Trophoblast cell (in vitro differentiated cells and primary cell): ENCODE results near the gene ZWINT.

Experiments used
- DNase-seq, 2 donors: peaks; one replicate each; pipeline ENCODE4 v3.0.0-alpha.2; 2016
- H2AFZ ChIP-seq: 2 replicates; pipeline ENCODE4 v1.6.1; 2013; ENCODE audit warnings: low read length, moderate library complexity, mild to moderate bottlenecking; ENCODE audit not compliant: insufficient read depth, poor library complexity
- H2AK5ac ChIP-seq: 2 replicates; pipeline ENCODE4 v1.6.1; 2013; ENCODE audit warnings: mild to moderate bottlenecking, low read length
- H2BK120ac ChIP-seq: 2 replicates; pipeline ENCODE4 v1.6.1; 2013; ENCODE audit warnings: low read length, mild to moderate bottlenecking, moderate library complexity; ENCODE audit not compliant: insufficient read depth, poor library complexity
- H2BK12ac ChIP-seq: 2 replicates; pipeline ENCODE4 v1.6.1; 2013; ENCODE audit warnings: mild to moderate bottlenecking, low read length, moderate library complexity
- H2BK5ac ChIP-seq: 2 replicates; pipeline ENCODE4 v1.6.1; 2013; ENCODE audit warnings: low read length, low read depth, moderate library complexity, mild to moderate bottlenecking; ENCODE audit not compliant: poor library complexity
- H3K14ac ChIP-seq: 2 replicates; pipeline ENCODE4 v1.6.1; 2013; ENCODE audit warnings: mild to moderate bottlenecking, low read length
- H3K18ac ChIP-seq: 2 replicates; pipeline ENCODE4 v1.6.1; 2013; ENCODE audit warnings: mild to moderate bottlenecking, low read length
- H3K23ac ChIP-seq: 2 replicates; pipeline ENCODE4 v1.6.1; 2013; ENCODE audit warnings: low read length
- H3K27ac ChIP-seq: 2 replicates; pipeline ENCODE4 v1.5.1; 2013; ENCODE audit warnings: low read depth, mild to moderate bottlenecking, inconsistent platforms, low read length, moderate library complexity
- H3K27me3 ChIP-seq: 2 replicates; pipeline ENCODE4 v1.6.1; 2013; ENCODE audit warnings: inconsistent platforms, mild to moderate bottlenecking, low read length, moderate library complexity; ENCODE audit not compliant: insufficient read depth
- H3K36me3 ChIP-seq, 2 experiments: 1 replicate in 1 of 2; 2 replicates in 1 of 2; pipeline ENCODE4 v1.6.1; 2013; ENCODE audit warnings: low read length in 2 of 2, mild to moderate bottlenecking in 2 of 2, moderate library complexity in 1 of 2; ENCODE audit not compliant: insufficient read depth in 2 of 2, control insufficient read depth in 1 of 2
- H3K4ac ChIP-seq: 2 replicates; pipeline ENCODE4 v1.6.1; 2013; ENCODE audit warnings: low read depth, mild to moderate bottlenecking, low read length, moderate library complexity
- H3K4me1 ChIP-seq, 2 experiments: 1 replicate in 1 of 2; 2 replicates in 1 of 2; pipeline ENCODE4 v1.6.1; 2013; ENCODE audit warnings: low read length in 2 of 2, mild to moderate bottlenecking in 2 of 2, moderate library complexity in 1 of 2; ENCODE audit not compliant: insufficient read depth in 2 of 2, control insufficient read depth in 1 of 2
- H3K4me2 ChIP-seq: 2 replicates; pipeline ENCODE4 v1.6.1; 2013; ENCODE audit warnings: inconsistent platforms, mild to moderate bottlenecking, low read length, moderate library complexity
- H3K4me3 ChIP-seq: 2 replicates; pipeline ENCODE4 v1.5.1; 2013; ENCODE audit warnings: mild to moderate bottlenecking, low read depth, low read length, inconsistent platforms
- H3K79me1 ChIP-seq: one replicate; pipeline ENCODE4 v1.6.1; 2013; ENCODE audit warnings: low read length
- H3K79me2 ChIP-seq: 2 replicates; pipeline ENCODE4 v1.6.1; 2013; ENCODE audit warnings: low read length, mild to moderate bottlenecking; ENCODE audit not compliant: control insufficient read depth, insufficient read depth, poor library complexity
- H3K9ac ChIP-seq: 2 replicates; pipeline ENCODE4 v1.6.1; 2013; ENCODE audit warnings: mild to moderate bottlenecking, low read length
- H3K9me3 ChIP-seq: 2 replicates; pipeline ENCODE4 v1.6.1; 2013; ENCODE audit warnings: low read depth, mild to moderate bottlenecking, control low read depth, inconsistent platforms, low read length; ENCODE audit not compliant: insufficient read depth
- H4K12ac ChIP-seq: 2 replicates; pipeline ENCODE4 v1.6.1; 2013; ENCODE audit warnings: low read depth, mild to moderate bottlenecking, low read length, moderate library complexity
- H4K8ac ChIP-seq: 2 replicates; pipeline ENCODE4 v1.6.1; 2013; ENCODE audit warnings: low read depth, mild to moderate bottlenecking, low read length, moderate library complexity
- H4K91ac ChIP-seq: one replicate; pipeline ENCODE4 v1.6.1; 2013; ENCODE audit warnings: low read depth, mild to moderate bottlenecking, low read length, moderate library complexity
- WGBS: extraction: QIAGEN DNeasy Blood & Tissue Kit; methylation state at CpG from one replicate; pipeline ENCODE4 v1.1.7; 2013; ENCODE audit warnings: missing lambda C conversion rate; ENCODE audit not compliant: insufficient read length, insufficient coverage; ENCODE audit errors: extremely low coverage; 5-methylcytosine and 5-hydroxymethylcytosine counted together

ZWINT gene

GRCh38 chr10:56327118-56327517, 33.9 kb downstream of the ZWINT start:
- Histone ChIP-seq H3K9me3 (no peaks in the 10 kb centered on the region), H3K4ac (no peak overlapping the region), H4K8ac (no peak overlapping the region), H3K27me3 (no peaks in the 10 kb centered on the region), H3K4me2 (no peak overlapping the region), H4K12ac (no peak overlapping the region), H2BK12ac (no peak overlapping the region), H3K4me3 (no peak overlapping the region), H2AK5ac (no peak overlapping the region), H3K14ac (no peak overlapping the region), H3K36me3 (no peaks in the 10 kb centered on the region), H3K79me2 (no peaks in the 10 kb centered on the region), H3K23ac (no peak overlapping the region), H3K4me1 (no peaks in the 10 kb centered on the region), H2BK5ac (no peak overlapping the region), H2AFZ (no peak overlapping the region), H3K18ac (no peak overlapping the region), H3K9ac (no peak overlapping the region), H2BK120ac (no peak overlapping the region), H4K91ac (no peak overlapping the region), H3K27ac (no peak overlapping the region), H3K79me1 (no peaks in the 10 kb centered on the region)
- WGBS = no CpG with 5 or more reads among the region's 3 CpGs
- no peak for DNase-seq

- Histone ChIP-seq H4K91ac (no peak overlapping the region), H4K12ac (no peak overlapping the region), H3K9me3 (peaks cover 3% of the 10 kb centered on the region), H3K4me3 (no peak overlapping the region), H3K4ac (no peak overlapping the region), H3K27me3 (no peaks in the 10 kb centered on the region), H3K18ac (no peak overlapping the region), H4K8ac (no peak overlapping the region), H2BK120ac (no peak overlapping the region), H3K79me1 (no peaks in the 10 kb centered on the region), H3K4me2 (no peak overlapping the region), H3K79me2 (no peaks in the 10 kb centered on the region), H2BK12ac (no peak overlapping the region), H3K27ac (no peak overlapping the region), H3K14ac (no peak overlapping the region), H2AK5ac (no peak overlapping the region), H2BK5ac (no peak overlapping the region), H3K23ac (no peak overlapping the region), H2AFZ (no peak overlapping the region), H3K4me1 (no peaks in the 10 kb centered on the region), H3K36me3 (no peaks in the 10 kb centered on the region), H3K9ac (no peak overlapping the region)
- DNase-seq = no peak
These were observed 41.7 kb downstream of the ZWINT start for GRCh38 chr10:56319386-56319785.

GRCh38 chr10:56318816-56319215, 42.2 kb downstream of the ZWINT start:
- Histone ChIP-seq H3K4me2 (no peak overlapping the region), H3K4me3 (no peak overlapping the region), H3K4me1 (no peaks in the 10 kb centered on the region), H3K79me1 (no peaks in the 10 kb centered on the region), H2AK5ac (no peak overlapping the region), H4K91ac (no peak overlapping the region), H2BK12ac (no peak overlapping the region), H2BK5ac (no peak overlapping the region), H3K18ac (no peak overlapping the region), H4K12ac (no peak overlapping the region), H3K79me2 (no peaks in the 10 kb centered on the region), H3K4ac (no peak overlapping the region), H2AFZ (no peak overlapping the region), H3K9me3 (peaks cover 3% of the 10 kb centered on the region), H3K23ac (no peak overlapping the region), H2BK120ac (no peak overlapping the region), H3K9ac (no peak overlapping the region), H3K14ac (no peak overlapping the region), H3K27me3 (no peaks in the 10 kb centered on the region), H3K27ac (no peak overlapping the region), H4K8ac (no peak overlapping the region), H3K36me3 (no peaks in the 10 kb centered on the region)
- DNase-seq = no peak
- WGBS = no CpG with 5 or more reads among the region's 2 CpGs

GRCh38 chr10:56317603-56318002, 43.5 kb downstream of the ZWINT start:
- Histone ChIP-seq H3K4me1 (no peaks in the 10 kb centered on the region), H2BK5ac (no peak overlapping the region), H4K91ac (no peak overlapping the region), H3K4ac (no peak overlapping the region), H3K36me3 (no peaks in the 10 kb centered on the region), H4K12ac (no peak overlapping the region), H4K8ac (no peak overlapping the region), H3K23ac (no peak overlapping the region), H2BK12ac (no peak overlapping the region), H3K79me1 (no peaks in the 10 kb centered on the region), H3K79me2 (no peaks in the 10 kb centered on the region), H3K27ac (no peak overlapping the region), H2AK5ac (no peak overlapping the region), H3K18ac (no peak overlapping the region), H3K4me3 (no peak overlapping the region), H2AFZ (no peak overlapping the region), H3K9me3 (peaks cover 3% of the 10 kb centered on the region), H3K9ac (no peak overlapping the region), H3K4me2 (no peak overlapping the region), H3K27me3 (no peaks in the 10 kb centered on the region), H2BK120ac (no peak overlapping the region), H3K14ac (no peak overlapping the region)
- WGBS = no CpG with 5 or more reads among the region's 3 CpGs
- no peak for DNase-seq

GRCh38 chr10:56316603-56317002, 44.5 kb downstream of the ZWINT start:
- Histone ChIP-seq H3K9ac (no peak overlapping the region), H4K8ac (no peak overlapping the region), H2BK120ac (no peak overlapping the region), H4K12ac (no peak overlapping the region), H3K9me3 (peaks cover 3% of the 10 kb centered on the region), H3K79me1 (no peaks in the 10 kb centered on the region), H3K36me3 (no peaks in the 10 kb centered on the region), H3K4me3 (no peak overlapping the region), H3K14ac (no peak overlapping the region), H3K18ac (no peak overlapping the region), H3K4ac (no peak overlapping the region), H3K4me1 (no peaks in the 10 kb centered on the region), H3K23ac (no peak overlapping the region), H2BK12ac (no peak overlapping the region), H4K91ac (no peak overlapping the region), H3K79me2 (no peaks in the 10 kb centered on the region), H2AK5ac (no peak overlapping the region), H2BK5ac (no peak overlapping the region), H3K4me2 (no peak overlapping the region), H3K27me3 (no peaks in the 10 kb centered on the region), H2AFZ (no peak overlapping the region), H3K27ac (no peak overlapping the region)
- no peak for DNase-seq
